Mammary epithelial cell (primary cell): ENCODE data around the gene IMP3.

ENCODE experiments used
- EZH2 ChIP-seq: IDR thresholded peaks from 2 replicates; pipeline ENCODE4 v1.6.1; 2012; ENCODE audit warnings: low read length, inconsistent platforms, borderline replicate concordance
- TF ChIP-seq, protein P1 (sequence below), 2 donors: IDR thresholded peaks in 1 of 2; conservative IDR thresholded peaks in 1 of 2; 2 replicates each; pipeline ENCODE4 v1.5.1; 2011 to 2012; ENCODE audit warnings: inconsistent platforms in 2 of 2, low read length in 2 of 2, mild to moderate bottlenecking in 2 of 2, control low read depth in 1 of 2, low read depth in 1 of 2; ENCODE audit not compliant: insufficient read depth in 1 of 2; ENCODE audit errors: extremely low read depth in 1 of 2

DNA sequence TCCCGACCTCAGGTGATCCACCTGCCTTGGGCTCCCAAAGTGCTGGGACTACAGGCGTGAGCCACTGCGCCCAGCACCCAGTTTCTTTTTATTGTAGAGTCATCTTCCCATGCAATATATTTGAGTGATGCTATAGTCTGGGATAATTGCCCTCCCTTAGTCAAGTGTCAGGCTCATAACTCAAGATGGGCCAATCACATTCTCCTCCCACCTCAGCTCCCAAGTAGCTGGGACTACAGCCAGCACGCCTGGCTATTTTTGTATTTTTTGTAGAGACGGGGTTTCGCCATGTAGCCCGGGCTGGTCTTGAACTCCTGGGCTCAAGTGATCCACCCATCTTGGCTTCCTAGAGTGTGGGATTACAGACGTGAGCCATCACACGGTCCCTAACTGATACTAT lies 45.7 kb downstream of the IMP3 start:
- TF ChIP-seq, protein P1, sequence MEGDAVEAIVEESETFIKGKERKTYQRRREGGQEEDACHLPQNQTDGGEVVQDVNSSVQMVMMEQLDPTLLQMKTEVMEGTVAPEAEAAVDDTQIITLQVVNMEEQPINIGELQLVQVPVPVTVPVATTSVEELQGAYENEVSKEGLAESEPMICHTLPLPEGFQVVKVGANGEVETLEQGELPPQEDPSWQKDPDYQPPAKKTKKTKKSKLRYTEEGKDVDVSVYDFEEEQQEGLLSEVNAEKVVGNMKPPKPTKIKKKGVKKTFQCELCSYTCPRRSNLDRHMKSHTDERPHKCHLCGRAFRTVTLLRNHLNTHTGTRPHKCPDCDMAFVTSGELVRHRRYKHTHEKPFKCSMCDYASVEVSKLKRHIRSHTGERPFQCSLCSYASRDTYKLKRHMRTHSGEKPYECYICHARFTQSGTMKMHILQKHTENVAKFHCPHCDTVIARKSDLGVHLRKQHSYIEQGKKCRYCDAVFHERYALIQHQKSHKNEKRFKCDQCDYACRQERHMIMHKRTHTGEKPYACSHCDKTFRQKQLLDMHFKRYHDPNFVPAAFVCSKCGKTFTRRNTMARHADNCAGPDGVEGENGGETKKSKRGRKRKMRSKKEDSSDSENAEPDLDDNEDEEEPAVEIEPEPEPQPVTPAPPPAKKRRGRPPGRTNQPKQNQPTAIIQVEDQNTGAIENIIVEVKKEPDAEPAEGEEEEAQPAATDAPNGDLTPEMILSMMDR (conservative IDR thresholded peaks at IDR 0.05 in 1 of 2, IDR thresholded peaks at IDR 0.05 in 1 of 2; ENCODE audit: extremely low read depth in 1 of 2, insufficient read depth in 1 of 2, low read depth in 1 of 2, low read length in 2 of 2) = no peak
- TF ChIP-seq EZH2 = no peak
